Lower leg skin (tissue), 3 donors: ENCODE data around the gene IP6K3.

Experiments used
- POLR2A ChIP-seq, 2 donors: fragments of 450-650 bp; IDR thresholded peaks; one replicate each; pipeline ENCODE4 v1.6.1; 2016 to 2017; ENCODE audit warnings: antibody characterized with exemption in 2 of 2, mild to moderate bottlenecking in 1 of 2, moderate library complexity in 1 of 2
- TF ChIP-seq, protein P1 (sequence below), 3 donors: fragments of 450-650 bp; IDR thresholded peaks; one replicate each; pipeline ENCODE4 v1.5.1; 2016; ENCODE audit warnings: antibody characterized with exemption in 3 of 3, mild to moderate bottlenecking in 3 of 3, moderate library complexity in 2 of 3

DNA sequence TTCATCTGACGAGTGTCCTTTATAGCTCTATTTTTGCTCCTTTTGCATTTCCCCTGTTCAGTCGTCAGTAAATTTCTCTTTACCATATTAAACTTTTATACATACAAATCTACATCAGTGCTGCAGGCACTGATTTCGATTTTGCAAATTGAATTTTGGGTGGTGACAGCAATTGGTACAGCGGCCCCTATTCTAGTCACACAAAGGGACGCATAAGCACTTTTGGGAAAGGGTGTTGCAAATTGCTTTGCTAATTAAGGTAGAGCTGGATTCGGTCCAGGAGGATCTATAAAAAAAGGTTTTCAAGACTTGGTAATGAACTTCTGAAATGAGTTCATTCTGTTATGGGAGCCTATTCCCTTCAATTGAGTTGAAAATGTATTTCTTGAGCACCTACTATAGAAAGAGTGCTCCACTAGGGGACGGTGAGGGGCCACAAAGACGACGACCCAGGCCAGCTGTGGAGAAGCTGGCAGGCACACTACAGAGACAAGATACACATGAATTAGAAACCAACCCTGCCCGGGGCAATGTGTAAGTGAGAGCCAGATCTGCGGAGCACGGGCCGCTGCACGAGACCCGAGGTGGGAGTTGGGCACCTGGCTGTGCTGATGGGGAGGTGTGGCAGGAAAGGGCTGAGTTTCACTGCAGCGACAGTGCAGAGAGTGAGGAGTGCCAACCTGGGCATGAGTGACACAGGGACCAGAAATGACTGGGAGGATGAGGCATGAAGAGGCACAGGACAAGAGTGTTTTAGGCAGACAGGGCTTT lies 40.6 kb downstream of the IP6K3 start:
- TF ChIP-seq, protein P1, sequence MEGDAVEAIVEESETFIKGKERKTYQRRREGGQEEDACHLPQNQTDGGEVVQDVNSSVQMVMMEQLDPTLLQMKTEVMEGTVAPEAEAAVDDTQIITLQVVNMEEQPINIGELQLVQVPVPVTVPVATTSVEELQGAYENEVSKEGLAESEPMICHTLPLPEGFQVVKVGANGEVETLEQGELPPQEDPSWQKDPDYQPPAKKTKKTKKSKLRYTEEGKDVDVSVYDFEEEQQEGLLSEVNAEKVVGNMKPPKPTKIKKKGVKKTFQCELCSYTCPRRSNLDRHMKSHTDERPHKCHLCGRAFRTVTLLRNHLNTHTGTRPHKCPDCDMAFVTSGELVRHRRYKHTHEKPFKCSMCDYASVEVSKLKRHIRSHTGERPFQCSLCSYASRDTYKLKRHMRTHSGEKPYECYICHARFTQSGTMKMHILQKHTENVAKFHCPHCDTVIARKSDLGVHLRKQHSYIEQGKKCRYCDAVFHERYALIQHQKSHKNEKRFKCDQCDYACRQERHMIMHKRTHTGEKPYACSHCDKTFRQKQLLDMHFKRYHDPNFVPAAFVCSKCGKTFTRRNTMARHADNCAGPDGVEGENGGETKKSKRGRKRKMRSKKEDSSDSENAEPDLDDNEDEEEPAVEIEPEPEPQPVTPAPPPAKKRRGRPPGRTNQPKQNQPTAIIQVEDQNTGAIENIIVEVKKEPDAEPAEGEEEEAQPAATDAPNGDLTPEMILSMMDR (IDR thresholded peaks at IDR 0.05) = no peak
- no peak for TF ChIP-seq POLR2A (IDR thresholded peaks at IDR 0.05)
